DMS53 treated with DMSO at 0.1 percent for 48 hours (cell line): ENCODE data around the gene ZNF541.
"Not testable (repeated sequence)": the region's sequence is repeated elsewhere in the genome, so short reads cannot be mapped to it uniquely, and the experiment has no call there.

ENCODE experiments used
- DNase-seq: peaks from one replicate; lab custom pipeline; 2025; ENCODE audit not compliant: unreplicated experiment; lab: John Stamatoyannopoulos, UW

Gene ZNF541

DNA sequence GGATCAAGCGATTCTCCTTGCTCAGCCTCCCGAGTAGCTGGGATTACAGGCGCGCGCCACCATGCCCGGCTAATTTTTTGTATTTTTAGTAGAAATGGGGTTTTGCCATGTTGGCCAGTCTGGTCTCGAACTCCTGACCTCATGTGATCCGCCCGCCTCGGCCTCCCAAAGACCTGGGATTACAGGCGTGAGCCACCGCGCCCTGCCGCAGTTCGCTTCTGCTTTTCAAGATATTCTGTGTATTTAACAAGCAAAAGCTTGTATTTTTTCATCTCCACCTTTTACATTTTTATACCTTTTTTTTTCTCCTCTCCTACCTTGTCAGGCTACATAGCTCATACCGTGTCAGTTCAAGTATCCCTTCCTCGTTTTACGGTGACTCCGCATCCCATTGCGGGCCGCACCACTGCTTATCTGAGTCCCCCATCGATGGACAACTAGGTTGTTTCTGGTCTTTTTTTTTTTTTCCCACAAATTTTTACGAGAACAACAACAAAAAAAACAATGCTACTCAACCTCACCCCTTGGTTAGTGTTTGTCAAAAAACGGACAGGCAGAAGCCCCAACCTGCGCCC, 26.8 kb upstream of the ZNF541 start:
- peak; percentile 28 for DNase-seq

DNA sequence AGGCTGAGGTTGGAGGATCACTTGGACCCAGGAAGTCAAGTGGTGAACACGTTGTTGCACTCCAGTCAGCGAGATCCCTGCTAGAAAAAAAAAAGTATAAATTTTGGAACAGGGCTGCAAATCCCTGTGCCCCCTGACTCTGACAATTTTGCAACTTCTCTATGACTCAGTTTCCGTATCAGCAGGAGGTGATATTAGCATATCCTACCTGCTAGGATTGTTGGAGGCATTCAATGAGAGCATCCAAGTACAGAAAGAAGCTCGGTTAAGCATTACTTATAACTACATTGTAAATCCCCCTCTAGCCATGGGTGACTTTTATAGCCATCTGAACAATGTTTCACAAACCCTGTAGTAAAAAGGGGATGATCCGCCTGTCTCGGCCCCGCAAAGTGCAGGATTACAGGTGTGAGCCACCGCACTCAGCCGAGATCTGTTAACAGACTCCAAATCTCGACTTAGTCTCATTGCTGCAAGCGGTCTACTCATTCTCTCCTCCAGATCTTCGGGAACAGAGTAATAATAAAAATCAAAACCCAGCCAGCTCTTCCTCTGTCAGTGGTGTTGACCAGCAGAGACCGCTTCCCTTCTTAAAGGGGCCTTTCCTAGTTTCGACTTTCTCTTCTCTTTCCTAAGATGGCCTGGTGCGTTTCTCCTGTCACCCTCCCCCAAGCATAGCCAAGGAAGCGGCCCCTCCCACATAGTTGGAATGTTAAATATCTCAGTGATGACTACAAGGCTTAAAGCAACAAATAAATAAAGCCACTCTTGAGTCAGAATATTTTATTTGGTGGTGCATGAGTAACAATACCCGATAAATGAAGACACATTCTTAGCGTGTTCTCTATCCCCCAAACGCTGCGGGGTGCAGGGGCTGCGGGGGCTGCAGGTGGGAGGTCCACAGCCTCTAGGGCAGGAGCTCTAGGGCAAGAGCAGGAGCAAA, 25.7 kb upstream of the ZNF541 start:
- no peak for DNase-seq

DNA sequence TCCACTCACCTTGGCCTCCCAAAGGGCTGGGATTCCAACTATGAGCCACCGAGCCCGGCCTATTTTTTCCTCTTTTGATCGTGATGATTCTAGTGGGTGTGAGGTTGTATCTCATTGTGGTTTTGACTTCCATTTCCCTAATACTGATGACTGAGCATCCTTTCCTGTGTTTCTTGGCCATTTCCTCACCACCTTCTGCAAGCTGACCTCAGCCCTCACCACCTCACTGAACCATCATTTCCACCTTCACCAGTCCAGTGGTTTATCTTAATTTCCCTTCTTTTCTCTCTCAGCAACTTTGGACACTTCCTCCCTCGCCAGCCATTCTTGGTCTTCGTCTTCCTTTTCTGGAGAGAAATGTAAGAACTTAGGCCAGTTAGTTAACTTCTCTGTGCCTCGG, 23.0 kb upstream of the ZNF541 start:
- no peak for DNase-seq

DNA sequence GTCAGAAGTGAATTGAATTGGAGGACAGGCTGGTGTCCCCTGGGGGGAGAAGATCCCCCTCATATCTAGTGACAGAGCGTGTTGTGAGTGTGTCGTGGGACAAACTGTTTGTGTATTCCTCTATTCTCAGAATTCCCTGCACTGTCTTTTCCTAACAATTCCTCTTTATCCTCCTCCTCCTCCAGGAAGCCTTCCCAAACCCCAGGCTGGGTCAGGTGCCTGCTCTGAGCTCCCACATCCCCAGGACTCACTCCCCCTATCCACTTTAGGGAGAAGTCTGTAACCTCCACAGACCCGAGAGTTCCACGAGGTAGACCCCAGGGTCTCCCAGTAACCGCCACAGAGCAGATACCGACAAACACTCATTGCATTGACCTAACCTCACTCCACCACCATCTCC, 20.9 kb upstream of the ZNF541 start:
- no peak for DNase-seq

DNA sequence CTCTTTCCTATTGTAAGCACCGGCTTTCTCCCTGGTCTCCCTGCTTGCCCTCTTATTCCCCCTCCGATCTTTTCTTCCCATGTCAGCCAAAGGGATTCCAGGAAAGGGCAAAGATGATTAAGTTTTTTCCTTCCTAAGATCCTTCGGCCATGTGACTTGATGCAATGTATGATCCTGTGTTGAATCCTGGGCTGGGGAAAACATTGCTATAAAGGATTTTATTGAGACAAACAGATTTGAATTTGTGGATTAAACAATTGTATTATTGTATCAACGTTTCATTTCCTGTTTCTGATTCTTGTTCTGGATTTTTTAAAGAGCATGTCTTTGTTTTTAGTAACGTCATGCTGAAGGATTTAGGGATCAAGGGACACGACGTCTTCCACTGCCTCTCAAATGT, 16.9 kb upstream of the ZNF541 start:
- no peak for DNase-seq

DNA sequence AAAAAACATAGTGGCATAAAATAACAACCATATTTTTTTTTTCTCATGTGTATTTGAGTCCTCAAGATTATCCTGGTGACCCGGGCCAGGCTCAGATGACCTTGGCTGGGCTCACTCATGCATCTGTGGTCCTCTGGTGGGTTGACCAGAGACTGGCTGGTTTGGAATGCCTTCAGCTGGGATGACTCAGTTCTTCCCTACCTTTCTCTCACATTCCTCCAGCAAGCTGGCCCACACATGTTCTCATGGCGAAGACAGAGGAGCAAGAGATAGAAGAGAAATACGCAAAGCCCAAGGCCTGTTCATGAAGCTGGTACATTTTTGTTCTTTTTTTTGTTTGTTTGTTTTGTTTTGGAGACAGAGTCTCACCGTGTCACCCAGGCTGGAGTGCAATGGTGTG, 14.3 kb upstream of the ZNF541 start:
- no peak for DNase-seq

DNA sequence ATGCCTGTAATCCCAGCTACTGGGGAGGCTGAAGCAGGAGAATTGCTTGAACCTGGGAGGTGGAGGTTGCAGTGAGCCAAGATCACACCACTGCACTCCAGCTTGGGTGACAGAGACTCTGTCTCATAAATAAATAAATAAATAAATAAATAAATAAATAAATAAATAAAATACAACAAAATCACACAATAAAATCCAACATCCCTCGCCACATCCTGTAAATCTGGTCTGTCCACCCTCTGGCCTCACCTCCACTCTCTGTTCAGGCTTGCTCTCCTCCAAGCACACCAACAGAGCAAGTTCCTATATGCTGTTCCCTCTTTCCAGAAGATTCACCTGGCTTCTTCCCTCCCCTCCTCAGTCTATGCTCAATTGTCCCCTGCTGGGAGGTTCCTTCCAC, 10.2 kb upstream of the ZNF541 start:
- DNase-seq = not testable (repeated sequence)

DNA sequence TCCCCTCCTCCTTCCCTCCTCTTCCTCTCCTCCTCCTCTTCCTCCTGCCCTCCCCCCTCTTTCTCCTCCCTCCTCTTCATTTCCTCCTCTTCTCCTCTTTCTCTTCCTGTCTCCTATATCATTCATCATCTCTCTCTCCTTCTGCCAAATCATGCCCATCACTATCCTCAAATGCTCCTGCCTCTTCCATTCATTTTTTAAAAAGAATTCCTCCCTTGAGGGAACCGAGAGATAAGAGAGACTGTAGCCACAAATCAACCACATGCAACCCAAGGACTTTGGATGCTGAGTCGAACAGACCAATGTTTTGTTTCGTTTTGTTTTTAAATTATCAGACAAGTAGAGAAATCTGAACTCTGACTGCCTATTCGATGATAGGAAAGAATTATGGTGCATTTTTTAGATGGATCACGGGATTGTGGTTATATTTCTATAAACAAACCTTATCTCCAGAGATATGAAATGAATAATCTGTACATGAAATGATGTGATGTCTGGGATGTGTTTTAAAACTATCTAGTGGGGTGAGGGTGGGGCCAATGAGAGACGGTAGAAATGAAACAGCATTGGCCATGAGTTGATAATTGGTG, 9.5 kb upstream of the ZNF541 start:
- DNase-seq = no peak

DNA sequence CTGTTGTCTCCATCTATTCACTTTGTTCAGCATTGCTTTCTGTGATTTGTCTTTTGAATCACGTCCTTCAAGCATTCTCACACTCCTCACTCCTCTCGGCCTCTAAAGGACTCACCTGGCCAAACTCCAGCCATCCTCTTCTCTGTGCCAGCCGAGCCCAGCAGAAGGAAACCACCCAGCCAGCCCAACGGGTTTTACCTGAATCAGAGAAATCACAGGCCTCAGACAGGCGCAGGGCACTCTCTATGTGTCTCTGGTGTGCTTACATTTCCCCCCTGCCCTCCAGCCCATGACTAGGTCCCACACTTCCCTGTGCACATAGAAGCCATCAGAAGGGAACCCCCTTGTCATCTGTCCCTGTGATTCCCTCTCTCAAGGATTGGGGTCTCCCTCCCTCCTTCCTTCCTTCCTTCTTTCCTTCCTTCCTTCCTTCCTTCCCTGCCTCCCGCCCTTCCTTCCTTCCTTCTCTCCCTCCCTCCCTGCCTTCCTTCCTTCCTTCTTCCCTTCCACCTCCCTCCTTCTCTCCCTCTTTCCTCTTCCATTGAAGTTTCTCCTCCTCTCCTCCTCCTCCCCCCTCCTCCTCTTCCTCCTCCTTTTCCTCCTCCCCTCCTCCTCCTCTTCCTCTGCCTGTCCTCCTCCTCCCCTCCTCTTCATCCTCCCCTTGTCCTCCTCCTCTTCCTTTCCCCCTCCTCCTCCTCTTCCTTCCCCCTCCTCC, 8.8 kb upstream of the ZNF541 start:
- peak; percentile 8 for DNase-seq

DNA sequence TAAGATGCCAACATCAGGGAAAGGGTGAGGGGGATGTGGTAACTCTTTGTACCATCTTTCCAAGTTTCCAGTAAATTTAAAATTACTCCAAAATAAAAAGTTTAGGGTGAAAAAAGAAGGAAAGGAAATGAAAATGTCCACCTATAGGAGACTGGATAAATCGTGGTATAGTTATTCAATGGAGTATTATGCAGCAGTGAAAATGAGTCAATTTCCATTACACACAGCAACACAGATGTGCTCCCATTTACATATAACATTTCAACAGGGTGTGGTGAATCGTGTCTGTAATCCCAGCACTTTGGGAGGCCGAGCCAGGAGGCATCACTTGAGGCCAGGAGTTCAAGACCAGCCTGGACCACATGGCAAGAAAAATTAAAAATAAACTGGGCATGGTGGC, 7.4 kb upstream of the ZNF541 start:
- DNase-seq = no peak

DNA sequence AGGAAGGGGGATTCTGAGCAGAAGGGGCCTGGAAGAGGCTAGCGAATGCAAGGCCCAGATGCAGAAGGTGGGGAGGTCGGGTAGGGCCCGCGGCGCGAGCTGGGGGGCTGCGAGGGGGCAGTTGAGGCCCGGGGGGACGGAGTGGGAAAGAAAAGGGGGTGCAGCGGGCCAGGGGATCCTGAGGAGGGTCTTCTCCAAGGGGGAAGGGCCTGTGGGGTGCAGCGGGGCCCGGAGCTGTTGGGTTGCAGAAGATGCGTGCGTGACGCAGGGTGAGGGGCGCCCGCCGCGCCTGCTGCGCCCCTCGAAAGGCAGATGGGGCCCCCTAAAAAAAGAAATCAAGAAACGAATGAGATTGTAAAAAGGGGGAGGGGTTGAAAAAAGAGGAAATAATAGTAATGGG, 313 bp downstream of the ZNF541 start:
- no peak for DNase-seq

DNA sequence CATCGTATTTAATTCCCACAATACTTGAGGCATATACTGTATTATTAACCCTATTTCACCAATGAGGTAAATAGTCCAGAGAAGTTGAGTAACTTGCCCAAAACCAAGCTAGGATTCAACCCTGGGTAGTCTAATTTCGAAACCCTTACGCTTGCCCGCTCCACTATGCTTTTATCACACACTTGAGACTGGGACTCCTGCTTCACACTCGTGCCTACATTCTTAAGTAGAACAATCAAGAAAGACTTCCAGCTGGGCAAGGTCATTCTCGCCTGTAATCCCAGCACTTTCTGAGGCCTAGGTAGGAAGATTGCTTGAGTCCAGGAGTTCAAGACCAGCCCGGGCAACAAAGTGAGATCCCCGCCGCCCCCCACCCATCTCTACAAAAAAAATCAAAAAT, 3.6 kb downstream of the ZNF541 start:
- DNase-seq = no peak

DNA sequence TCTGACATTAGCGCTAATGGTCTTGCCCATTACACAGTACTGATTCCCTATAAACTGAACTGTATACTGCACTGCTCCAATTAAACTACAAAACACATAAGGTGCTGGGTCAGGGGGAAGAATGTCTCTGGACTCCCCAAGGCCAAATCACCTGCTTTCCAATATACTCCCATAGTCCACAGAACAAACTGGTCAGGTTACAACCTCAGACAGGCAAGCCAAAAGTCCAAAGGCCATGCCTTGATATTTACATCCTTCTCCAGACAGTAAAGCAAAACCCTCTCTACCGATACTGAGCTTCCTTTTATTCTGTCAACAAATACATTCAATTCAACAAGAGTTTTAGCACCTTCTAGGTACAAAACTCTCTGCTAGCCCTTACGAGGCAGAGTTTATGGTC, 8.9 kb downstream of the ZNF541 start:
- peak; percentile 7 for DNase-seq

DNA sequence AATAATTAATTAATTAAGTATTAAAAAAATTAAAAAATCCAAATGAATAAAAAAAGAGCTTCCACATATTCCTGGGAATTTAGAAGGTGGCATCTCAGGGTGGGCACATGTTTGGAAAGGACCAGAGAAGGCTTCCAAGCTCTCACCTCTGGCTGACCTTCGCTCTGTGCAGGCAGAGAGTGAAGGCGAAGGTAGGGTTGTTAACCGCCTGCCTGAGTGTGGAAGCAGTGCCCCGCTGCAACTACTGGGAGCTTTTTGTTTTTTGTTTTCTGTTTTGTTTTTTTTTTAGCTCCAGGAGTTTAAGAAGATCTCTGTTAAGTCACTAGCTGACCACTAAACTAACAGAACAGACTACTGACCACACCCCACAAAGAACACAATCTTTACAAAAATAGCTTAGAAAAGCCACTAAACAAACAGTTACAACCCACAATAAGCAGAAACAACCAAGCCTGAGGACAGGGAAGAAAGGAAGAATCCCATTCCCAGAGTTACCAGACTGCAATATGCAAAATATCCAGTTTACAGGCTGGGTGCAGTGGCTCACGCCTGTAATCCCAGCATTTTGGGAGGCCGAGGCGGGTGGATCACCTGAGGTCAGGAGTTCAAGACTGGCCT, 11.4 kb downstream of the ZNF541 start:
- no peak for DNase-seq

DNA sequence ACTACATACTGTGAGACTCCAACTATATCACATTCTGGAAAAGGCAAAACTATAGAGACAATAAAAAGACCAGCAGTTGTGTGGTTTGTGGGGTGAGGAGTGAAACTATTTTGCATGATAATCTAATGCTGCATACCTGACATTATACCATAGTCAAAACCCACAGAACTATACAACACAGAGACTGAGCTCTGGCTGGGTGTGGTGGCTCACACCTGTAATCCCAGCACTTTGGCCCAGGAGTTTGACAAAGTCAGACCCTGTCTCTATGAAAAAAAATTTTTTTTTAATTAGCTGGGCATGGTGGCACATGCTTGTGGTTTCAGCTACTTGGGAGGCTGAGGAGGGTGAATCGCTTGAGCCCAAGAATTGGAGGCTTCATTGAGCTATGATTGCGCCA, 11.9 kb downstream of the ZNF541 start:
- no peak for DNase-seq

DNA sequence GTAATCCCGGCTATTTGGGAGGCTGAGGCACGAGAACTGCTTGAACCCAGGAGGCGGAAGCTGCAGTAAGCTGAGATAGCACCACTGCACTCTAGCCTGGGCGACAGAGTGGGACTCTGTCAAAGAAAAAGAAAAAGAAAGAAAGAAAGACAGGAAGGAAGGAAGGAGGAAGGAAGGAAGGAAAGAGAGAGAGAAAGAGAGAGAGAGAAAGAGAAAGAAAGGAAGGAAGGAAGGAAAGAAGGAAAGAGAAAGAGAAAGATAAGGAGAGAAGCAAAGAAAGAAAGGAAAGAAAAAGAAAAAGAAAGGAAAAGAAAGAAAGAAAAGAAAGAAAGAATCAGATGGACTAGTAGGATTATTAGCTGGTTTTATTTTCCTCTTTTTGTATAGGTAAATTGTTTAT, 22.8 kb downstream of the ZNF541 start:
- DNase-seq = no peak

DNA sequence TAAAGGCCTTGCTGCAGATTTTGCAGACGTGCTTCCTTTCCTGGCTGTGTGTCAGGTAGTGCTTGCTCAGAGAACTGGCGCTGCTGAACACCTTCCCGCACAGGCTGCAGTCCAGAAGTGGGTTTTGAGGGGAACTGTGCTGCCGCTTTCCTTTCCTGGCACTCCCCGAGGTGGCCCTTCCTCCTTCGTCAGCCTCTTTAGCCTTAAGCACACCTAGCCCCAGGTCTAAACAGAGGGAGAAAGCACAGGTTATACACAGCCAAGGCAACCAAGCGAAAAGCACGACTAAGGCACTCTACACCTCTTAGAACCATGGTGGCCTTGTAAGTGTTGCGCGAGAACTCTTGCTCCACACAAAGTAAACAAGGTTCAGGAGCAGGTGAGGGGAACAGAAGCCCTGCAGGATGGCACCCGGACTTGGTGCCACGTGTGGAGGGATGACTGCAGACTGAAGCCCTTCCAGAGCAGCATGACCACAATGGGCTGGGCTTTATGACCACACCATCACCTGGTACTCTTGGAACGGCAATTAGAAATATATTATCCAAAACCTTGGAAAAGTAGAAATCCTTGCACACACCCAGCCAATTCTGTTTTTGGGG, 23.6 kb downstream of the ZNF541 start:
- peak; percentile 13 for DNase-seq

DNA sequence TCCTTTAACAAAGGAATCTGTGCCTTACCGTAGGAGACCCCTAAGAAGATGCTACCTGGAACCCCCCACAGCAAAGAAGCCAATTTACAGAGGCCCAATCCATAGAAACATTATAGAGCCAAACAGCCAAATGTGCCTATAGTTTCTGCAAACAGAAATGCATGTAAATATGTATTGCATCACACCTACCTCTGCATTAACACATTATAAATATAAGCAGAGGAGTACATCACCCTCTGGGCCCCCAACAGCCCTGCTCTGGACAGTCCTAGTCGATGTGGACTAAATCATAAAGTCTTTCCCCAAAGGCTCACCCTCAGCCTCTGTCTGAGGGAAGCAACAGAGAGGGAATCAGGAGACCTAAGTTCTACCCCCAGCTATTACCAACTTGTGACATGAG, 25.7 kb downstream of the ZNF541 start:
- DNase-seq = no peak

DNA sequence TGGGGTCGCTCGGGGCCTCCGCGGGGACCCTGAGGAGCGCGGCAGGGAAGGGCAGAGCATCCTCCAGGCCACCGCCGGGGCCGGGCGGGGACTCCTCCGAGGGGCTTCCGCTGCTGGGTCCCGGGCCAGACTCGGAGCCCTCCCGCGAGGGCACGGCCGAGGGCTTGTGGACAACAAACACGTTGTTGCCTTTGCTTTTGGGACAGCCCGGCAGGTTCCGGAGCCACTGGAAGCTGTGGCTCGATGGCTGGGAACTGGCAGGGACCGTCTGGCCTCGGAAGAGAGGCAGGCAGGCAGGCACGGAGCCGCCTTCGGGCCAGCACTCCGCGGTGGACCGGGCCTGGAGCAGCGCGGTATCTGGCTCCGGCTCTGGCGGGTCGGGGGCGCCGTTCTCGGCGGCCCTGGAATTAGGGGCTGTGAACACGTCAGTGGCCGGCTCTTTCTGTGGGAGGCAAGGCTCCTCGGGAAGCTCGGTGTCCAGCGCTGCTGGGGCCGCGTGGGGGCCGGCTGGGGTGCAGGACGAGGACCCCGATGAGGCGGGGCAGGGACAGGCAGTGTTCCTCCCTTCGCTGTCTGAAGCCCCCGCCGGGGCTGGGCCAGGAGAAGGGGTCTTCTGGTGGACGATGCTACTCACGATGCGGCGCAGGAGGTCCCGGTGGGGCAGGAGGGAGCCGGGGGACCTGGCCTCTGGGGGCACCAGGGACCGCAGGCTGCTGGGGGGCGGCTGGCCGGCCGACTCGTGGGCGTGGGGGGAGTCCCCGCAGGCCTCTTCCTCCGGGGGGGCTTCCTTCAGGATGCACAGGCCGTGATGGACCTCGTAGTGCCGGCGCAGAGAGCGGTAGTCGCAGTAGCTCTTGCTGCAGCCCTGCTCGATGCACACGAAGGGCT, 27.6 kb downstream of the ZNF541 start:
- DNase-seq = no peak

DNA sequence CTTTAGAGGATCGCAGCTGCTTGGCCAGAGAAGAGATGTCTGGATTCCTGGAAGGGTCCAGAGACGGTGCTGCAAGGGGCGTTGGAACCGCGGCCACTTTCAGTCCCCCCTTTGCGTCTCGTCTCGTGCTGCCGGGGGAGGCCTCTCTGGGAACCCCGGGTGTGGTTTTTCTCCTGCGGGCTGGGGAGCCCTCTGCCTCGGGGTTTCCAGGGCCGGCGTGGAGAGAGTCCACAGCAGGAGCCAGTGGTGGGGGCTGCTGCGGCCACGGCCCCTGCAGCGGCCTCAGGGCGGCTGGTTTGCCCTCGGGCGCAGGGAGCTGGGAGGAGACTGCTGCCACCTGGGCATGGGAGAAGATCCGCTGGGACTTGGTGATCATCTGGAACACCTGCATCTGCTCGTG, 28.5 kb downstream of the ZNF541 start:
- no peak for DNase-seq
